GM23338 (cell line): Measurements from ENCODE around the gene JAG2. TPM values are rescaled to one million over a fixed set of nuclear protein-coding genes. Genes with fewer than 3 reads are reported as not detected.

Experiments used
- ATAC-seq: fragments of 200-7000 bp; cut with Tn5 transposase; 3 replicates; pipeline ENCODE4 v1.9.1; 2020
- DNase-seq: peaks from one replicate; pipeline ENCODE4 v3.0.0-alpha.2; 2015; ENCODE audit warnings: low spot score
- H2AFZ ChIP-seq: fragments of 200-600 bp; sonication (generic); 2 replicates; pipeline ENCODE4 v1.8.0; 2016; ENCODE audit warnings: antibody characterized with exemption, mild to moderate bottlenecking, moderate library complexity
- H3F3A ChIP-seq: fragments of 200-600 bp; sonication (generic); replicated peaks from 2 replicates; pipeline ENCODE4 v1.8.0; 2017; ENCODE audit warnings: antibody characterized with exemption, mixed run types, low read depth
- H3K27ac ChIP-seq: fragments of 200-600 bp; sonication (generic); 2 replicates; pipeline ENCODE4 v1.6.1; 2016; ENCODE audit warnings: low read depth
- H3K27me3 ChIP-seq: fragments of 200-600 bp; sonication (generic); 2 replicates; pipeline ENCODE4 v1.8.0; 2016; ENCODE audit warnings: mild to moderate bottlenecking, mixed run types, moderate library complexity; ENCODE audit not compliant: insufficient read depth
- H3K36me3 ChIP-seq: fragments of 200-600 bp; sonication (generic); 2 replicates; pipeline ENCODE4 v1.8.0; 2016; ENCODE audit warnings: mild to moderate bottlenecking; ENCODE audit not compliant: insufficient read depth
- H3K4me1 ChIP-seq: fragments of 200-600 bp; sonication (generic); 2 replicates; pipeline ENCODE4 v1.8.0; 2016; ENCODE audit warnings: mild to moderate bottlenecking, moderate library complexity; ENCODE audit not compliant: insufficient read depth
- H3K4me2 ChIP-seq: fragments of 200-600 bp; sonication (generic); 2 replicates; pipeline ENCODE4 v1.7.1; 2017; ENCODE audit warnings: mixed run types
- H3K4me3 ChIP-seq: fragments of 200-600 bp; sonication (generic); 2 replicates; pipeline ENCODE4 v1.6.1; 2016; ENCODE audit warnings: mixed run types
- H3K79me2 ChIP-seq: fragments of 200-600 bp; sonication (generic); replicated peaks from 2 replicates; pipeline ENCODE4 v1.8.0; 2017; ENCODE audit warnings: mild to moderate bottlenecking; ENCODE audit not compliant: insufficient read depth
- H3K9me2 ChIP-seq: fragments of 200-600 bp; sonication (generic); 2 replicates; pipeline ENCODE4 v1.8.0; 2017; ENCODE audit not compliant: insufficient read depth
- H4K20me1 ChIP-seq: fragments of 200-600 bp; sonication (generic); replicated peaks from 2 replicates; pipeline ENCODE4 v1.8.0; 2017; ENCODE audit warnings: mild to moderate bottlenecking; ENCODE audit not compliant: insufficient read depth
- H3K27ac Mint-ChIP-seq: 2 replicates; pipeline ENCODE4 v1.8.0; 2020; ENCODE audit warnings: inconsistent platforms, mild to moderate bottlenecking, moderate library complexity, mixed read lengths
- H3K27me3 Mint-ChIP-seq: 3 replicates; pipeline ENCODE4 v1.8.0; 2022; ENCODE audit warnings: low read depth, mild to moderate bottlenecking, moderate library complexity, mixed read lengths, inconsistent platforms; ENCODE audit not compliant: insufficient read depth, poor library complexity
- H3K36me3 Mint-ChIP-seq: 3 replicates; pipeline ENCODE4 v1.8.0; 2021; ENCODE audit warnings: low read depth, mild to moderate bottlenecking, inconsistent platforms, moderate library complexity, mixed read lengths
- H3K4me1 Mint-ChIP-seq: 3 replicates; pipeline ENCODE4 v1.8.0; 2020; ENCODE audit warnings: mild to moderate bottlenecking, inconsistent platforms, mixed read lengths
- H3K4me3 Mint-ChIP-seq: 3 replicates; pipeline ENCODE4 v1.8.0; 2021; ENCODE audit warnings: moderate library complexity, mild to moderate bottlenecking, inconsistent platforms, mixed read lengths
- H3K9me3 Mint-ChIP-seq: 3 replicates; pipeline ENCODE4 v1.8.0; 2020; ENCODE audit warnings: moderate library complexity, mild to moderate bottlenecking, inconsistent platforms, mixed read lengths
- CREB1 ChIP-seq: fragments of 250-450 bp; sonication (Bioruptor Pico); IDR thresholded peaks from 2 replicates; pipeline ENCODE4 v1.5.0; 2020; ENCODE audit warnings: low read depth, mild to moderate bottlenecking, moderate library complexity
- CTCF ChIP-seq, 2 experiments: fragments of 200-600 bp in 1 of 2; sonication (generic) in 1 of 2; conservative IDR thresholded peaks; 2 replicates each; pipeline versions ENCODE4 v1.5.1 to v1.6.1; 2016 to 2017; ENCODE audit warnings: antibody characterized with exemption in 2 of 2, low read depth in 2 of 2, mild to moderate bottlenecking in 2 of 2, moderate library complexity in 1 of 2
- ETS1 ChIP-seq: IDR thresholded peaks from 2 replicates; pipeline ENCODE4 v1.6.1; 2016; ENCODE audit warnings: antibody characterized with exemption
- EZH2 ChIP-seq: fragments of 200-600 bp; sonication (generic); IDR thresholded peaks from one replicate; pipeline ENCODE4 v1.8.0; 2017; ENCODE audit warnings: antibody characterized with exemption, mild to moderate bottlenecking, low read depth; ENCODE audit not compliant: unreplicated experiment
- EZH2phosphoT487 ChIP-seq: fragments of 200-600 bp; sonication (generic); IDR thresholded peaks from one replicate; pipeline ENCODE4 v1.8.1; 2018; ENCODE audit warnings: antibody characterized with exemption; ENCODE audit not compliant: unreplicated experiment
- JUNB ChIP-seq: IDR thresholded peaks from one replicate; pipeline ENCODE4 v1.6.1; 2016; ENCODE audit warnings: antibody characterized with exemption; ENCODE audit not compliant: unreplicated experiment
- NANOG ChIP-seq: IDR thresholded peaks from 2 replicates; pipeline ENCODE4 v1.6.1; 2016; ENCODE audit warnings: antibody characterized with exemption, borderline replicate concordance
- POLR2AphosphoS5 ChIP-seq: IDR thresholded peaks from 2 replicates; pipeline ENCODE4 v1.6.1; 2016; ENCODE audit warnings: antibody characterized with exemption, low read depth
- STAT1 ChIP-seq: IDR thresholded peaks from one replicate; pipeline ENCODE4 v1.6.1; 2016; ENCODE audit warnings: antibody characterized with exemption; ENCODE audit not compliant: unreplicated experiment
- ZNF114 ChIP-seq: fragments of 250-450 bp; sonication (Bioruptor Pico); IDR thresholded peaks from 2 replicates; pipeline ENCODE4 v1.5.0; 2020; ENCODE audit warnings: mild to moderate bottlenecking, moderate library complexity
- ZNF331 ChIP-seq: fragments of 250-450 bp; sonication (Bioruptor Pico); IDR thresholded peaks from 2 replicates; pipeline ENCODE4 v1.5.0; 2020; ENCODE audit warnings: low read depth, mild to moderate bottlenecking, moderate library complexity
- ZNF462 ChIP-seq: fragments of 250-450 bp; sonication (Bioruptor Pico); IDR thresholded peaks from 2 replicates; pipeline ENCODE4 v1.5.0; 2020; ENCODE audit warnings: mild to moderate bottlenecking, moderate library complexity
- polyA plus RNA-seq: library from polyadenylated mRNA; unstranded; fragments of >200 nt; fragmentation: Nextera tagmentation; extraction: Ambion mirVana; gene quantifications from 2 replicates; pipeline ENCODE4 v1.2.1, GENCODE V29; 2016
- total RNA-seq: library from RNA; depleted of rRNA; stranded (reverse); fragments of >200 nt; shearing (Covaris generic); gene quantifications from 2 replicates; pipeline ENCODE4 v1.2.3, GENCODE V29; 2014
- TF ChIP-seq, protein P1 (sequence below): IDR thresholded peaks from one replicate; pipeline ENCODE4 v1.6.1; 2018; ENCODE audit warnings: antibody characterized with exemption; ENCODE audit not compliant: unreplicated experiment

JAG2 gene
- total and polyA plus RNA-seq, 2 experiments from 2014 or later = 1.9 to 10.3 TPM

DNA sequence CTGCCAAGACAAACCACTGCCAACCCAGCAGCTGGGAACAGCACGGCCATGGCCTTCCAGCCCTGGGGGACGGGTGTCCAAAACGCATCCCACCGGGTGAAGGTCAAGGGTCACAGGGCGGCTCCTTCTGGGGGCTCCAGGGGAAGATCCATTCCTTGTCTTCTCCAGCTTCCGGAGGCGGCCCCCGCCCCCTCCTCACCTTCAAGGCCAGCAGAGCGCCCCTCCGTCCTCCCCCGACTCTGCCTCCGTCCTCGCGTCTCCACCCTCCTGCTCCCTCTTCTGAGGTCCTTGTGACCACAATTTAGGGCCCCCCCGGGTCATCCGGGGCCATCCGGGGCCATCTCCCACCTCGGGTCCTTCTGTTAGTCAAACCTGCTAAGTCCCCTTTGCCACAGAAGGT lies 16.4 kb upstream of the JAG2 start:
- H3K27me3 Mint-ChIP-seq = peaks cover 24% of the 10 kb centered on the region
- DNase-seq = no peak
- TF ChIP-seq EZH2 = no peak
- no peak for TF ChIP-seq ZNF114 (CRISPR knock-in tag)
- TF ChIP-seq STAT1 = no peak
- no peak for TF ChIP-seq NANOG
- no peak for TF ChIP-seq ETS1
- TF ChIP-seq CREB1 (CRISPR knock-in tag) = no peak
- no peak for TF ChIP-seq ZNF462 (CRISPR knock-in tag)
- no peak for TF ChIP-seq POLR2AphosphoS5
- no peak for TF ChIP-seq ZNF331 (CRISPR knock-in tag)
- no peak for TF ChIP-seq EZH2phosphoT487
- TF ChIP-seq JUNB = no peak
- TF ChIP-seq, protein P1, sequence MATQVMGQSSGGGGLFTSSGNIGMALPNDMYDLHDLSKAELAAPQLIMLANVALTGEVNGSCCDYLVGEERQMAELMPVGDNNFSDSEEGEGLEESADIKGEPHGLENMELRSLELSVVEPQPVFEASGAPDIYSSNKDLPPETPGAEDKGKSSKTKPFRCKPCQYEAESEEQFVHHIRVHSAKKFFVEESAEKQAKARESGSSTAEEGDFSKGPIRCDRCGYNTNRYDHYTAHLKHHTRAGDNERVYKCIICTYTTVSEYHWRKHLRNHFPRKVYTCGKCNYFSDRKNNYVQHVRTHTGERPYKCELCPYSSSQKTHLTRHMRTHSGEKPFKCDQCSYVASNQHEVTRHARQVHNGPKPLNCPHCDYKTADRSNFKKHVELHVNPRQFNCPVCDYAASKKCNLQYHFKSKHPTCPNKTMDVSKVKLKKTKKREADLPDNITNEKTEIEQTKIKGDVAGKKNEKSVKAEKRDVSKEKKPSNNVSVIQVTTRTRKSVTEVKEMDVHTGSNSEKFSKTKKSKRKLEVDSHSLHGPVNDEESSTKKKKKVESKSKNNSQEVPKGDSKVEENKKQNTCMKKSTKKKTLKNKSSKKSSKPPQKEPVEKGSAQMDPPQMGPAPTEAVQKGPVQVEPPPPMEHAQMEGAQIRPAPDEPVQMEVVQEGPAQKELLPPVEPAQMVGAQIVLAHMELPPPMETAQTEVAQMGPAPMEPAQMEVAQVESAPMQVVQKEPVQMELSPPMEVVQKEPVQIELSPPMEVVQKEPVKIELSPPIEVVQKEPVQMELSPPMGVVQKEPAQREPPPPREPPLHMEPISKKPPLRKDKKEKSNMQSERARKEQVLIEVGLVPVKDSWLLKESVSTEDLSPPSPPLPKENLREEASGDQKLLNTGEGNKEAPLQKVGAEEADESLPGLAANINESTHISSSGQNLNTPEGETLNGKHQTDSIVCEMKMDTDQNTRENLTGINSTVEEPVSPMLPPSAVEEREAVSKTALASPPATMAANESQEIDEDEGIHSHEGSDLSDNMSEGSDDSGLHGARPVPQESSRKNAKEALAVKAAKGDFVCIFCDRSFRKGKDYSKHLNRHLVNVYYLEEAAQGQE = no peak
- no peak for TF ChIP-seq CTCF (conservative IDR thresholded peaks at IDR 0.05; ENCODE audit: low read depth in 2 of 2)

More for the DNA sequence above, 16.4 kb upstream of the JAG2 start:
- Histone ChIP-seq H3K4me3 (no peak overlapping the region), H3K4me1 (no peaks in the 10 kb centered on the region; the same call in 1 of the 2 replicates), H3K79me2 (no peaks in the 10 kb centered on the region), H3F3A (no peaks in the 10 kb centered on the region), H3K4me2 (no peak overlapping the region), H3K36me3 (no peaks in the 10 kb centered on the region), H3K27ac (no peak overlapping the region), H3K27me3 (peaks cover 13% of the 10 kb centered on the region; the same call in 1 of the 2 replicates), H4K20me1 (no peaks in the 10 kb centered on the region), H3K9me2 (no peaks in the 10 kb centered on the region), H2AFZ (no peak overlapping the region)
- peaks cover 10% of the 10 kb centered on the region for H3K9me3 Mint-ChIP-seq
- ATAC-seq = no peak
- H3K4me1 Mint-ChIP-seq = peaks cover 9% of the 10 kb centered on the region
- no peak overlapping the region for H3K4me3 Mint-ChIP-seq
- H3K36me3 Mint-ChIP-seq = no peaks in the 10 kb centered on the region
- no peak overlapping the region for H3K27ac Mint-ChIP-seq
